Endothelial cell of umbilical vein (primary cell): Measurements from ENCODE around the gene PPP1R9A. TPM values are rescaled to one million over a fixed set of nuclear protein-coding genes. Genes with fewer than 3 reads are reported as not detected.

Experiments
- BruUV-seq: library from RNA; stranded (reverse); fragments of 400-500 nt; replicated peaks from 2 replicates; lab custom pipeline; 2021; lab: Mats Ljungman, UMichigan
- CTCF ChIA-PET: fragments of 300-600, 350-600 bp; sonication (Branson Sonifier 250); formaldehyde crosslinking; loops from one replicate; lab custom pipeline; 2021; ENCODE audit warnings: antibody characterized with exemption, inconsistent platforms; lab: Charles Lee
- POLR2A ChIA-PET: fragments of 300-600, 350-600 bp; sonication (Branson Sonifier 250); formaldehyde crosslinking; loops from one replicate; lab custom pipeline; 2021; ENCODE audit warnings: antibody characterized with exemption, inconsistent platforms; lab: Charles Lee
- DNase-seq: peaks from one replicate; pipeline ENCODE4 v3.0.0-alpha.2; 2011; ENCODE audit warnings: low read depth, low spot score
- FAIRE-seq: peaks from 2 replicates; lab custom pipeline; 2011; peaks lifted over from hg19 to GRCh38; lab: Jason Lieb, UNC
- H2AFZ ChIP-seq: 2 replicates; pipeline ENCODE4 v1.6.0; 2012; ENCODE audit warnings: low read depth, low read length, control low read depth, inconsistent platforms
- H3K27ac ChIP-seq: 2 replicates; pipeline ENCODE4 v1.5.1; 2011; ENCODE audit warnings: low read depth, mild to moderate bottlenecking, control low read depth, low read length, moderate library complexity; ENCODE audit not compliant: insufficient read depth
- H3K27me3 ChIP-seq, 2 experiments: 2 replicates each; pipeline versions ENCODE4 v1.6.0 to v1.6.1; 2011; ENCODE audit warnings: low read length in 2 of 2, mixed read lengths in 1 of 2; ENCODE audit not compliant: control insufficient read depth in 2 of 2, insufficient read depth in 2 of 2
- H3K36me3 ChIP-seq, 2 experiments: 2 replicates in 1 of 2; 3 replicates in 1 of 2; pipeline ENCODE4 v1.5.1; 2011; ENCODE audit warnings: low read length in 2 of 2, mild to moderate bottlenecking in 1 of 2, moderate library complexity in 1 of 2; ENCODE audit not compliant: control insufficient read depth in 2 of 2, insufficient read depth in 2 of 2; ENCODE audit errors: extremely low read depth in 1 of 2
- H3K4me1 ChIP-seq: 3 replicates; pipeline ENCODE4 v1.5.1; 2011; ENCODE audit warnings: mild to moderate bottlenecking, low read length; ENCODE audit not compliant: control insufficient read depth, insufficient read depth; ENCODE audit errors: extremely low read depth
- H3K4me2 ChIP-seq: 2 replicates; pipeline ENCODE4 v1.6.1; 2011; ENCODE audit warnings: low read length, control low read depth, mixed read lengths; ENCODE audit not compliant: insufficient read depth
- H3K4me3 ChIP-seq, 3 experiments: fragments of 200-600 bp in 1 of 3; sonication (generic), shearing (Covaris generic) in 1 of 3; replicated peaks in 1 of 3; 2 replicates each; pipeline ENCODE4 v1.5.1; 2011 to 2016; ENCODE audit warnings: control low read depth in 3 of 3, low read length in 3 of 3, mild to moderate bottlenecking in 2 of 3, inconsistent platforms in 1 of 3, low read depth in 1 of 3, moderate library complexity in 1 of 3; ENCODE audit not compliant: insufficient read depth in 1 of 3
- H3K79me2 ChIP-seq: 2 replicates; pipeline ENCODE4 v1.6.0; 2012; ENCODE audit warnings: low read length, inconsistent platforms; ENCODE audit not compliant: control insufficient read depth, insufficient read depth
- H3K9ac ChIP-seq: replicated peaks from 2 replicates; pipeline ENCODE3; 2011; ENCODE audit warnings: low read length, control low read depth; ENCODE audit not compliant: insufficient read depth; ENCODE audit errors: extremely low read depth
- H3K9me1 ChIP-seq: replicated peaks from 3 replicates; pipeline ENCODE4 v1.6.0; 2011; ENCODE audit warnings: mild to moderate bottlenecking, low read length; ENCODE audit not compliant: control insufficient read depth, insufficient read depth; ENCODE audit errors: extremely low read depth
- H3K9me3 ChIP-seq: replicated peaks from 2 replicates; pipeline ENCODE4 v1.5.1; 2012; ENCODE audit warnings: low read length, inconsistent platforms; ENCODE audit not compliant: control insufficient read depth, insufficient read depth
- H4K20me1 ChIP-seq: replicated peaks from 2 replicates; pipeline ENCODE3; 2011; ENCODE audit warnings: mild to moderate bottlenecking, low read length; ENCODE audit not compliant: control insufficient read depth, insufficient read depth; ENCODE audit errors: extremely low read depth
- EZH2 ChIP-seq: IDR thresholded peaks from 2 replicates; pipeline ENCODE4 v1.6.1; 2012; ENCODE audit warnings: borderline replicate concordance, low read depth, mild to moderate bottlenecking, moderate library complexity, low read length, inconsistent platforms; ENCODE audit not compliant: severe bottlenecking
- JUN ChIP-seq: IDR thresholded peaks from 2 replicates; pipeline ENCODE4 v1.6.1; 2011; ENCODE audit warnings: borderline replicate concordance, low read depth; ENCODE audit not compliant: insufficient read length, insufficient read depth
- POLR2A ChIP-seq: IDR thresholded peaks from 2 replicates; pipeline ENCODE4 v1.6.1; 2012; ENCODE audit warnings: low read depth, mild to moderate bottlenecking, control low read depth, low read length
- dilution Hi-C: fragments of 300-500 bp; cut with MboI; formaldehyde crosslinking; loops from one replicate; pipeline ENCODE4 v1.15.0; 2019; ENCODE audit warnings: low sequenced_read_pairs; ENCODE audit not compliant: extremely low pct_ligation_motif_present
- intact Hi-C: fragments of 100-400 bp; cut with micrococcal nuclease; formaldehyde crosslinking; loops from one replicate; pipeline ENCODE4 v1.10.0; 2022
- polyA plus RNA-seq, 4 experiments: library from polyadenylated mRNA; depleted of rRNA in 3 of 4; stranded (reverse) in 3 of 4; unstranded in 1 of 4; fragments of >200 nt; gene quantifications; 2 replicates each; pipeline versions ENCODE4 v1.2.1 to v1.2.3, GENCODE V29; 2011 to 2012; ENCODE audit warnings: missing spikeins in 1 of 4
- total RNA-seq: library from RNA; stranded (reverse); gene quantifications from 2 replicates; pipeline ENCODE4 v1.2.3, GENCODE V29; 2021
- TF ChIP-seq, protein P1 (sequence below), 2 donors: IDR thresholded peaks; 1 replicate in 1 of 2; 2 replicates in 1 of 2; pipeline ENCODE4 v1.5.1; 2011; ENCODE audit warnings: low read length in 2 of 2, mild to moderate bottlenecking in 2 of 2, moderate library complexity in 2 of 2, control low read depth in 1 of 2, inconsistent platforms in 1 of 2, low read depth in 1 of 2; ENCODE audit not compliant: insufficient read depth in 1 of 2; ENCODE audit errors: extremely low read depth in 1 of 2

PPP1R9A gene
- total and polyA plus RNA-seq, 2 donors (not counting 3 experiments of a cell fraction or from before 2014, with no cell fraction given), result 0.50 to 3.0 TPM

DNA sequence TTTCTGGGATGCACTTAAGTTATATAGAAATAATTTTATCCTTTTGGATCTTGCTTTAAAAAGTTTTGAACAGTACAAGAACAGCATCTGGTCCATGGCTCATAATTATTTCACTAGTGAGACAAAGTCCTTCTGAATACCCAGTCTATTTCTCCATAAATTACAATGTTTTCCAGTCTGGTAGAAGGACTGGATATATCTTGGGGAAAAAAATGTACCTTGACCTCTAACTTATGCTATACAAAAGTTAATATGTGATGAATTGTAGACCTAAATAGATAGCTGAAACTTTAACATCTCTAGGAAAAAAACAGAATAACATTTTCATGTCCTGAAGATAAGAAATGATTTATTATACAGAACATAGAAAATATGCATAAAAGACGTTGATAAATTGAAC is 88.5 kb downstream of the PPP1R9A start:
- Histone ChIP-seq H3K9me3 (no peaks in the 10 kb centered on the region), H2AFZ (no peak overlapping the region), H3K9me1 (no peaks in the 10 kb centered on the region), H3K4me2 (no peak overlapping the region), H3K27ac (no peak overlapping the region), H3K4me3 (no peak overlapping the region), H4K20me1 (no peaks in the 10 kb centered on the region), H3K27me3 (no peaks in the 10 kb centered on the region), H3K4me1 (no peaks in the 10 kb centered on the region), H3K79me2 (no peaks in the 10 kb centered on the region), H3K36me3 (no peaks in the 10 kb centered on the region), H3K9ac (no peak overlapping the region)
- TF ChIP-seq, protein P1, sequence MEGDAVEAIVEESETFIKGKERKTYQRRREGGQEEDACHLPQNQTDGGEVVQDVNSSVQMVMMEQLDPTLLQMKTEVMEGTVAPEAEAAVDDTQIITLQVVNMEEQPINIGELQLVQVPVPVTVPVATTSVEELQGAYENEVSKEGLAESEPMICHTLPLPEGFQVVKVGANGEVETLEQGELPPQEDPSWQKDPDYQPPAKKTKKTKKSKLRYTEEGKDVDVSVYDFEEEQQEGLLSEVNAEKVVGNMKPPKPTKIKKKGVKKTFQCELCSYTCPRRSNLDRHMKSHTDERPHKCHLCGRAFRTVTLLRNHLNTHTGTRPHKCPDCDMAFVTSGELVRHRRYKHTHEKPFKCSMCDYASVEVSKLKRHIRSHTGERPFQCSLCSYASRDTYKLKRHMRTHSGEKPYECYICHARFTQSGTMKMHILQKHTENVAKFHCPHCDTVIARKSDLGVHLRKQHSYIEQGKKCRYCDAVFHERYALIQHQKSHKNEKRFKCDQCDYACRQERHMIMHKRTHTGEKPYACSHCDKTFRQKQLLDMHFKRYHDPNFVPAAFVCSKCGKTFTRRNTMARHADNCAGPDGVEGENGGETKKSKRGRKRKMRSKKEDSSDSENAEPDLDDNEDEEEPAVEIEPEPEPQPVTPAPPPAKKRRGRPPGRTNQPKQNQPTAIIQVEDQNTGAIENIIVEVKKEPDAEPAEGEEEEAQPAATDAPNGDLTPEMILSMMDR (IDR thresholded peaks at IDR 0.05; ENCODE audit: extremely low read depth in 1 of 2, insufficient read depth in 1 of 2, low read depth in 1 of 2, low read length in 2 of 2), result no peak
- TF ChIP-seq JUN, result no peak
- dilution Hi-C loops (no loop called here), intact Hi-C loops (no loop called here)
- DNase-seq (no peak), FAIRE-seq (no peak)
- ChIA-PET POLR2A (no interaction called here), CTCF (no interaction called here)
- BruUV-seq, result no TSS peak

GRCh38 chr7:94996369-94996768 is 89.0 kb downstream of the PPP1R9A start:
- no peak for FAIRE-seq
- Histone ChIP-seq H3K4me2 (no peak overlapping the region), H3K9me1 (no peaks in the 10 kb centered on the region), H3K79me2 (no peaks in the 10 kb centered on the region), H3K27ac (no peak overlapping the region), H3K4me3 (no peak overlapping the region), H3K9me3 (no peaks in the 10 kb centered on the region), H3K9ac (no peak overlapping the region), H3K36me3 (no peaks in the 10 kb centered on the region), H2AFZ (no peak overlapping the region), H3K27me3 (no peaks in the 10 kb centered on the region), H4K20me1 (no peaks in the 10 kb centered on the region), H3K4me1 (no peaks in the 10 kb centered on the region)
- dilution Hi-C loops (no loop called here), intact Hi-C loops (no loop called here)
- POLR2A ChIA-PET, result no interaction called here
- TF ChIP-seq, protein P1 (IDR thresholded peaks at IDR 0.05; ENCODE audit: extremely low read depth in 1 of 2, insufficient read depth in 1 of 2, low read depth in 1 of 2, low read length in 2 of 2), result no peak
- TF ChIP-seq JUN, result no peak
- TF ChIP-seq EZH2, result no peak
- TF ChIP-seq POLR2A, result no peak
- peak; percentile 18 for DNase-seq
- no TSS peak for BruUV-seq
- CTCF ChIA-PET, result no interaction called here
